Measurements from ENCODE around the gene IFT20.
A peak's percentile ranks its signal among the peaks of the same experiment; 100 is the strongest.

- TF ChIP-seq PRDM2 (tag by site-specific recombination; IDR thresholded peaks at IDR 0.05; ENCODE audit: borderline replicate concordance) (no peak), CTCF (tag by site-specific recombination; IDR thresholded peaks at IDR 0.05) (peak; percentile 25; the same call in 1 of the 2 replicates), ZNF274 (IDR thresholded peaks at IDR 0.05; ENCODE audit: low read length) (no peak), ZNF274 (tag by site-specific recombination; IDR thresholded peaks at IDR 0.05; ENCODE audit: borderline replicate concordance) (no peak), ZNF239 (tag by site-specific recombination; IDR thresholded peaks at IDR 0.05) (no peak)
Observed at GRCh38 chr17:28369684-28370034, 34.4 kb upstream of the IFT20 start.

Measured in HEK293 (cell line).